Chondrocyte (in vitro differentiated cells): Measurements from ENCODE around the gene POFUT2. TPM values are rescaled to one million over a fixed set of nuclear protein-coding genes. Genes with fewer than 3 reads are reported as not detected.

ENCODE experiments used
- DNase-seq: peaks from one replicate; pipeline ENCODE4 v3.0.0; 2021; ENCODE audit warnings: mixed read lengths, low spot score
- H3K27ac Mint-ChIP-seq: one replicate; pipeline ENCODE4 v1.8.0; 2021; ENCODE audit warnings: mild to moderate bottlenecking, moderate library complexity, mixed read lengths; ENCODE audit not compliant: unreplicated experiment
- H3K27me3 Mint-ChIP-seq: 2 replicates; pipeline ENCODE4 v1.8.0; 2021; ENCODE audit warnings: low read depth, mixed read lengths
- H3K36me3 Mint-ChIP-seq: 2 replicates; pipeline ENCODE4 v1.8.0; 2021; ENCODE audit warnings: low read depth, mixed read lengths
- H3K4me1 Mint-ChIP-seq: 2 replicates; pipeline ENCODE4 v1.8.0; 2021; ENCODE audit warnings: low read depth, mild to moderate bottlenecking, mixed read lengths
- H3K4me3 Mint-ChIP-seq: one replicate; pipeline ENCODE4 v1.8.0; 2021; ENCODE audit warnings: mild to moderate bottlenecking, moderate library complexity, mixed read lengths; ENCODE audit not compliant: unreplicated experiment
- H3K9me3 Mint-ChIP-seq: 2 replicates; pipeline ENCODE4 v1.8.0; 2021; ENCODE audit warnings: low read depth, mixed read lengths
- CTCF ChIP-seq: fragments of 200-600 bp; sonication (generic); IDR thresholded peaks from 2 replicates; pipeline ENCODE4 v1.5.0; 2021; ENCODE audit warnings: antibody characterized with exemption, mild to moderate bottlenecking, moderate library complexity
- total RNA-seq: library from RNA; stranded (reverse); gene quantifications from 3 replicates; pipeline ENCODE4 v1.2.1, GENCODE V29; 2021

The POFUT2 gene
- total RNA-seq, 1 donor from 2014 or later, result 73.6 TPM

- peak; percentile 71 for DNase-seq
- Mint-ChIP-seq H3K4me1 (peaks cover 8% of the 10 kb centered on the region), H3K9me3 (no peaks in the 10 kb centered on the region), H3K36me3 (no peaks in the 10 kb centered on the region), H3K27me3 (peaks cover 4% of the 10 kb centered on the region), H3K27ac (no peak overlapping the region), H3K4me3 (no peak overlapping the region)
- TF ChIP-seq CTCF, result no peak
Measured at GRCh38 chr21:45256021-45256911, 31.4 kb downstream of the POFUT2 start.

DNA sequence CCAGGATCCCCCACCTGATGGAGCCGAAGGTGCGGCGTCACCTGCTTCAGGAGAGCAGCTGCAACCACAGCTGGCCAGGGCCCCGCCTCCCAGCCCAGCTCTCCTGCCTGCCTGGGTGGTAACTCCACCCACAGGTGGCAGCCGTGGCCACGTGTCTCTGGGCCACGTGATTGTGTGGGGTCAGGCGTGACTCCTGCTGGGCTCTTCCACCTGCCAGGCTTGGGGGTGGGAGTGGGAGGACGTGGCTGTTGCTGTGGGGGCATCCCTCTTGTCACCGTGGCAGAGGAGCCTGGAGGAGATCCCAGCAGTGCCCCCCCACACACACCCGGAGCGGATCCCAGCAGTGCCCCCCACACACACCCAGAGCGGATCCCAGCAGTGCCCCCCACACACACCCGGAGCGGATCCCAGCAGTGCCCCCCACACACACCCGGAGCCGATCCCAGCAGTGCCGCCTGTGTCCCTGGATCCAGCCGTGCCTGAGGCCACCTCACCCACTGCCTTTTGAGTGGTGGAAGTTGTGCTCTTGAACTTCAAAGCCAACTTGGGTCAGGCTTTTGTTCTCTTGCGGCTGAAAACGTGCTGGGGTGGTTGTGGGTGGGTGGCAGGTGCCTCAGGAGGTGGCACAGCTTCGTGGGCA, 32.2 kb downstream of the POFUT2 start:
- no peak overlapping the region for H3K27ac Mint-ChIP-seq
- DNase-seq, result no peak
- H3K36me3 Mint-ChIP-seq, result peaks cover 2% of the 10 kb centered on the region
- H3K4me3 Mint-ChIP-seq, result no peak overlapping the region
- TF ChIP-seq CTCF, result no peak
- H3K4me1 Mint-ChIP-seq, result peaks cover 8% of the 10 kb centered on the region
- H3K9me3 Mint-ChIP-seq, result peaks cover 5% of the 10 kb centered on the region
- H3K27me3 Mint-ChIP-seq, result peaks cover 4% of the 10 kb centered on the region

GRCh38 chr21:45254460-45254930, 33.2 kb downstream of the POFUT2 start:
- Mint-ChIP-seq H3K36me3 (peaks cover 3% of the 10 kb centered on the region), H3K27ac (no peak overlapping the region), H3K4me1 (peaks cover 8% of the 10 kb centered on the region), H3K27me3 (peaks cover 4% of the 10 kb centered on the region), H3K4me3 (no peak overlapping the region), H3K9me3 (peaks cover 7% of the 10 kb centered on the region)
- TF ChIP-seq CTCF, result no peak
- DNase-seq, result no peak

DNA sequence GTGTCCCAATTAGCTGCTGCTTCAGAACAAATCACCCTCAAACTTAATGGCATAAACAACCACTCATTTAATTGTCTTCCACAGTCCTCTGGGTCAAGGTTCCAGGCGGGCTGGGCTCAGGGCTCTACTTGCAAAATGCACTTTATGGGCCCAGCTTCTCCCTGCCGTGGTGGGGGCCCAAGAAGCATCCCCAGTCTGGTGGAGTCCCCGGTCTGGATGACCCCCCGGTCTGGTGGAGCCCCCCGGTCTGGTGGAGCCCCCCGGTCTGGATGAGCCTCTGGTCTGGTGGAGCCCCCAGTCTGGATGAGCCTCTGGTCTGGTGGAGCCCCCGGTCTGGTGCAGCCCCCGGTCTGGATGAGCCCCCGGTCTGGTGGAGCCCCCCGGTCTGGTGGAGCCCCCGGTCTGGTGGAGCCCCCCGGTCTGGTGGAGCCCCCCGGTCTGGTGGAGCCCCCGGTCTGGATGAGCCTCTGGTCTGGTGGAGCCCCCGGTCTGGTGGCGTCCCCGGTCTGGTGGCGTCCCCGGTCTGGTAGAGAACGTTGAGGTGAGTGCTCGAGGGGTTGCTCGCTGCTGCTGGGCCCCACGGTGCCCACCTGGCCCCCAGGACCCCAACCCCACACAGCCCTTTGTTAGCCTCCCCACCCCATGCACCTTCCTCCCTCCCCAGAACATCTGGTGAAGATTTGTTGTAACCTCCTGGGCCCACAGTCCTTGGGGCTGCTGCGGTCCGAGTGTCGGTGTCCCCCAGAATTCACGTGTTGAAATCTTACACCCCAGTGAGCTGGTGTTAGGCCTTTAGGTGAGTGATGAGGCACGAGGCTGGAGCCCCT, 33.8 kb downstream of the POFUT2 start:
- Mint-ChIP-seq H3K4me1 (peaks cover 7% of the 10 kb centered on the region), H3K4me3 (no peak overlapping the region), H3K36me3 (peaks cover 3% of the 10 kb centered on the region), H3K27ac (no peak overlapping the region), H3K27me3 (peaks cover 4% of the 10 kb centered on the region), H3K9me3 (peaks cover 7% of the 10 kb centered on the region)
- DNase-seq, result no peak
- no peak for TF ChIP-seq CTCF

DNA sequence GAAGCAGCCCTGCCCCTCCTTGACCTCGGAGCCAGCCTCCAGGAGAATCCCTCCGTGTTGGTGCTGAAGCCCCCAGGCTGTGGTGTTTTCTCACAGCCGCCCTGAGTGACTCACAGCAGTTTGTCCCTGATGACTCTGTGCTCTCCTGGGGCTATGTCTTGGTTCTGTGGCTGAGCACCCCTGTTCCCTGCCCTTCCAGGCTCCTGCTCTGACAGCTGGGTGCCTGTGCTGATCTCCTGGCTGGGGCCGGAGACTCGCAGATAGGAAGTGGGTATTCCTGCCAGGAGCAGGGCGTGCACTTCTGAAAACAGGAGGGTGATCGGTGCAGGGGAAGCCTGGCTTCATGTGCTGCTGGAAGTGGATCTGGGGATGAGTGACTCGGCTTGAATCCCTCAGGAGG, 34.5 kb downstream of the POFUT2 start:
- Mint-ChIP-seq H3K27ac (peak overlapping the region; percentile 41), H3K4me1 (peaks cover 11% of the 10 kb centered on the region), H3K27me3 (peaks cover 6% of the 10 kb centered on the region), H3K4me3 (no peak overlapping the region), H3K36me3 (peaks cover 3% of the 10 kb centered on the region), H3K9me3 (peaks cover 7% of the 10 kb centered on the region)
- no peak for TF ChIP-seq CTCF
- no peak for DNase-seq
